ENCODE data around the gene GDF9.

DNA sequence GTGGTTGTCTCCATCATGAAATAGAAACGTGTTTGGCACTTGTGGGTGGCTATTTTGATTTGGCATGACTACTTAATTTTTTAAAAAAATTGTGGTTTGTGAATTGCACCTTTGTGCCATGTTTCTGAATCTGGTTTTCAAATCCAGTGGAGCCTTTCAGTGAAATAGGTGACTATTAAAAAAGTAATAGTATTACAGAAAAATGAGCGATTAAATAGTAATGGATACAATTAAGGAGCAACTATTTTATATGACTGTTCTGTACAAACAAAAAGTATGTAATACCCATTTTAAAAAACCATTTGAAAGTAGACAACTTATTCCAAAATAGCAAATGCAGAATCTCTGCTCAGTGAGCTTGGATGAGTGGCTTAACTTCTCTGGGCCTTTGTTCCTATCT is 50.2 kb downstream of the GDF9 start:
- TF ChIP-seq, protein P1, sequence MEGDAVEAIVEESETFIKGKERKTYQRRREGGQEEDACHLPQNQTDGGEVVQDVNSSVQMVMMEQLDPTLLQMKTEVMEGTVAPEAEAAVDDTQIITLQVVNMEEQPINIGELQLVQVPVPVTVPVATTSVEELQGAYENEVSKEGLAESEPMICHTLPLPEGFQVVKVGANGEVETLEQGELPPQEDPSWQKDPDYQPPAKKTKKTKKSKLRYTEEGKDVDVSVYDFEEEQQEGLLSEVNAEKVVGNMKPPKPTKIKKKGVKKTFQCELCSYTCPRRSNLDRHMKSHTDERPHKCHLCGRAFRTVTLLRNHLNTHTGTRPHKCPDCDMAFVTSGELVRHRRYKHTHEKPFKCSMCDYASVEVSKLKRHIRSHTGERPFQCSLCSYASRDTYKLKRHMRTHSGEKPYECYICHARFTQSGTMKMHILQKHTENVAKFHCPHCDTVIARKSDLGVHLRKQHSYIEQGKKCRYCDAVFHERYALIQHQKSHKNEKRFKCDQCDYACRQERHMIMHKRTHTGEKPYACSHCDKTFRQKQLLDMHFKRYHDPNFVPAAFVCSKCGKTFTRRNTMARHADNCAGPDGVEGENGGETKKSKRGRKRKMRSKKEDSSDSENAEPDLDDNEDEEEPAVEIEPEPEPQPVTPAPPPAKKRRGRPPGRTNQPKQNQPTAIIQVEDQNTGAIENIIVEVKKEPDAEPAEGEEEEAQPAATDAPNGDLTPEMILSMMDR (IDR thresholded peaks at IDR 0.05), result no peak
- TF ChIP-seq POLR2A (IDR thresholded peaks at IDR 0.05), result no peak
